Astrocyte of the spinal cord (primary cell): ENCODE measurements around the gene STK32C.

Experiments used
- DNase-seq: peaks from one replicate; pipeline ENCODE4 v3.0.0; 2011; ENCODE audit warnings: low read depth, low spot score
- H3K4me3 ChIP-seq: 2 replicates; pipeline ENCODE4 v1.5.1; 2011; ENCODE audit warnings: low read depth, mild to moderate bottlenecking, low read length, moderate library complexity
- CTCF ChIP-seq: IDR thresholded peaks from 2 replicates; pipeline ENCODE4 v1.5.1; 2012; ENCODE audit warnings: low read depth, mild to moderate bottlenecking, low read length, inconsistent platforms
- in situ Hi-C: cut with HindIII; loops from 2 replicates; pipeline ENCODE4 v1.10.0; 2017; ENCODE audit warnings: low sequenced_read_pairs

The STK32C gene

GRCh38 chr10:132232981-132233380, 74.8 kb downstream of the STK32C start:
- TF ChIP-seq CTCF = no peak
- in situ Hi-C loops = no loop called here
- no peak for DNase-seq
- H3K4me3 ChIP-seq = no peak overlapping the region

GRCh38 chr10:132232023-132232951, 75.5 kb downstream of the STK32C start:
- in situ Hi-C loops = no loop called here
- DNase-seq = no peak
- TF ChIP-seq CTCF = no peak
- no peak overlapping the region for H3K4me3 ChIP-seq

- TF ChIP-seq CTCF = no peak
- H3K4me3 ChIP-seq = no peak overlapping the region
- in situ Hi-C loops = no loop called here
- no peak for DNase-seq
These were observed 76.1 kb downstream of the STK32C start for GRCh38 chr10:132231656-132232022.

- in situ Hi-C loops = no loop called here
- TF ChIP-seq CTCF = no peak
- no peak overlapping the region for H3K4me3 ChIP-seq
- DNase-seq = no peak
These were observed 77.1 kb downstream of the STK32C start for GRCh38 chr10:132230557-132231210.

- no peak for TF ChIP-seq CTCF
- DNase-seq = no peak
- no peak overlapping the region for H3K4me3 ChIP-seq
- in situ Hi-C loops = no loop called here
These were observed 77.8 kb downstream of the STK32C start for GRCh38 chr10:132229834-132230556.

- DNase-seq = no peak
- in situ Hi-C loops = no loop called here
- no peak overlapping the region for H3K4me3 ChIP-seq
- TF ChIP-seq CTCF = no peak
These were observed 78.7 kb downstream of the STK32C start for GRCh38 chr10:132229096-132229495.
